ENCODE data around the gene TGFBR3L. TPM values are rescaled to one million over a fixed set of nuclear protein-coding genes. Genes with fewer than 3 reads are reported as not detected.

The TGFBR3L gene
- total and polyA plus RNA-seq, 12 donors = 0.23 to 7.0 (median 1.2) TPM; not detected in 3

DNA sequence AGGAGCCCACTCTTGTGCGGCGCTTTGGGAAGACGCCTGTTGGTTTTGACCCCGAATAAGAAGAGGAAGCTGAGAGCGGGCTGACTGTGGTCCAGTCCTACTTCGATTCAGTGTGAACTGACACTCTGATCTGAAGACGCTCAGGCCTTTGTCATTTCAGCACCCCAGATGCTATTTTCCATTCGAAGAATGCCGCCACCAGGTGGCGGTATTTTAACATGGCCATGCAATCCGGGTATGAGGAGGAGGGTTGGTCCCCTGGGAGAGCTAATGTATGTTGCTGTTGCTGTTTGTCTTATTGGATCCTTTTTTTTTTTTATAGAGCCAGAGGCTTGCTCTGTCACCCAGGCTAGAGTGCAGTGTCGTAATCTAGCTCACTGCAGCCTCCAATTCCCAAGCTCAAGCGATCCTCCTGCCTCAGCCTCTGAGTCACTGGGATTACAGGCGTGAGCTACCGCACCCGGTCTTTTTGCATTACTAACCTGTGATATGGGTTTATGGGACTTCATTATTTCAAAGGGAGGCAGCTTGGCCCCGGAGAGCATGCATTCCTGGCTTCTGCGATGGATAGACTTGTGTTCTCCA, 29.6 kb downstream of the TGFBR3L start:
- intact Hi-C loops (cut with DNase I) = loop anchor here (2.0 to 10.0 kb wide), 2 partner anchors 57 to 311 kb away; no protein-coding TSS in a partner anchor
- peaks cover 0 to 17% of the 10 kb centered on the region in 2 donors for H3K36me3 ChIP-seq (replicated peaks in 1 of 2)
- no peaks in the 10 kb centered on the region for H3K9me3 ChIP-seq (replicated peaks in 1 of 3)
- H3K27ac ChIP-seq = peak overlapping the region; percentile 32 to 97 (median 96)
- H3K4me1 ChIP-seq (replicated peaks in 1 of 2) = peaks cover 7 to 13% of the 10 kb centered on the region in 2 donors
- no peaks in the 10 kb centered on the region for H3K27me3 ChIP-seq
- H3K4me3 ChIP-seq = peak overlapping the region in 2 of 4 donors; percentile 44 to 55
- peak; percentile 84 to 96 (median 91) for DNase-seq
- WGBS, 4 donors = 21 to 31% (median 29%) methylated on average over 16 to 18 of the region's 18 CpGs
- no peak for TF ChIP-seq POLR2A (IDR thresholded peaks at IDR 0.05)
- TF ChIP-seq CTCF (IDR thresholded peaks at IDR 0.05) = peak; percentile 84 to 97 (median 92)

GRCh38 chr19:7947939-7948338, 33.3 kb downstream of the TGFBR3L start:
- no peaks in the 10 kb centered on the region for H3K4me1 ChIP-seq (replicated peaks in 1 of 2)
- H3K36me3 ChIP-seq (replicated peaks in 1 of 2) = no peaks in the 10 kb centered on the region
- no peak for DNase-seq
- H3K9me3 ChIP-seq (replicated peaks in 1 of 3) = no peaks in the 10 kb centered on the region
- TF ChIP-seq CTCF (IDR thresholded peaks at IDR 0.05) = no peak
- TF ChIP-seq POLR2A (IDR thresholded peaks at IDR 0.05) = no peak
- no peak overlapping the region for H3K27ac ChIP-seq
- intact Hi-C loops (cut with DNase I) = loop anchor here in 1 of 2 donors (10.0 kb wide), 1 partner anchor 307 kb away; no protein-coding TSS in a partner anchor
- H3K27me3 ChIP-seq = no peaks in the 10 kb centered on the region
- WGBS, 4 donors = 90 to 96% (median 93%) methylated on average over 4 of the region's 4 CpGs
- H3K4me3 ChIP-seq = no peak overlapping the region

DNA sequence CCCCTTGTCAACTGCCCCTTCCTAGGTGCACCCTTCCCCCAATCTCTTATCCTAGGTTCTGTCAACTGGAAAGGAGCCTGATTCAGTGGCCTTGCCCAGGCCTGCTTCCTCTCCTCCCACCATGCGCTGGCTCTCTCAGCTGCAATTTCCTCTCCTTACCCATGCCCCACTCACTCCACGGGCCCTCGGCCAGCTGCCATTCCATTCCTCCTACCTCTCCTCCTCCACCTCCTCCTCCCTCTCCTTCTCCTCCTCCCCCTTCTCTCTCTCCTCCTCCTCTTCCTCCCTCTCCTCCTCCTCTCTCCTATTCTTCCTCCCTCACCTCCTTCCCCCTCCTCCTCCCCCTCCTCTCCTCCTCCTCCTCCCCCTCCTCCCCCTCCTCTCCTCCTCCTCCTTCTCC, 38.4 kb downstream of the TGFBR3L start:
- no peaks in the 10 kb centered on the region for H3K27me3 ChIP-seq
- intact Hi-C loops (cut with DNase I) = loop anchor here in 1 of 2 donors (10.0 kb wide), 1 partner anchor 302 kb away; no protein-coding TSS in a partner anchor
- 4 to 12% (median 6%) methylated on average over 3 of the region's 3 CpGs for WGBS, 4 donors
- DNase-seq = peak in 1 of 7 donors; percentile 21
- no peaks in the 10 kb centered on the region for H3K36me3 ChIP-seq (replicated peaks in 1 of 2)
- no peak for TF ChIP-seq POLR2A (IDR thresholded peaks at IDR 0.05)
- no peak overlapping the region for H3K4me3 ChIP-seq
- H3K9me3 ChIP-seq (replicated peaks in 1 of 3) = no peaks in the 10 kb centered on the region
- no peak overlapping the region for H3K27ac ChIP-seq
- H3K4me1 ChIP-seq (replicated peaks in 1 of 2) = no peaks in the 10 kb centered on the region

- Histone ChIP-seq H3K4me1 (replicated peaks in 1 of 2) (no peaks in the 10 kb centered on the region), H3K27me3 (no peaks in the 10 kb centered on the region), H3K4me3 (no peak overlapping the region), H3K9me3 (replicated peaks in 1 of 3) (no peaks in the 10 kb centered on the region), H3K36me3 (replicated peaks in 1 of 2) (no peaks in the 10 kb centered on the region), H3K27ac (no peak overlapping the region)
- intact Hi-C loops (cut with DNase I) = loop anchor here in 1 of 2 donors (10.0 kb wide), 1 partner anchor 301 kb away; no protein-coding TSS in a partner anchor
- TF ChIP-seq CTCF (IDR thresholded peaks at IDR 0.05) = no peak
- no peak for TF ChIP-seq POLR2A (IDR thresholded peaks at IDR 0.05)
- WGBS, 4 donors = 67 to 76% (median 72%) methylated on average over 7 of the region's 7 CpGs
- no peak for DNase-seq
Measured at GRCh38 chr19:7953576-7953975, 38.9 kb downstream of the TGFBR3L start.
